Natural killer cell (primary cell): ENCODE data around the gene CDK17. TPM values are rescaled to one million over a fixed set of nuclear protein-coding genes. Genes with fewer than 3 reads are reported as not detected.
A peak's percentile ranks its signal among the peaks of the same experiment; 100 is the strongest.

ENCODE experiments used
- ATAC-seq, 3 donors: fragments of 150-1000 bp in 2 of 3; fragments of 200-7000 bp in 1 of 3; cut with Tn5 transposase; 1 replicate in 1 of 3; 2 replicates in 2 of 3; pipeline ENCODE4 v1.10.0; 2021; ENCODE audit warnings: mild to moderate bottlenecking in 2 of 3, moderate library complexity in 2 of 3
- DNase-seq, 2 donors: peaks; one replicate each; pipeline versions ENCODE4 v3.0.0 to v3.0.0-alpha.2; 2013 to 2021; ENCODE audit warnings: mixed read lengths in 1 of 2
- H3K27ac ChIP-seq: one replicate; pipeline ENCODE4 v1.5.1; 2013; ENCODE audit warnings: mild to moderate bottlenecking, low read length
- H3K27me3 ChIP-seq: one replicate; pipeline ENCODE4 v1.6.1; 2013; ENCODE audit warnings: low read length; ENCODE audit not compliant: control insufficient read depth, insufficient read depth
- H3K36me3 ChIP-seq: one replicate; pipeline ENCODE4 v1.6.1; 2013; ENCODE audit warnings: low read length; ENCODE audit not compliant: control insufficient read depth, insufficient read depth
- H3K4me1 ChIP-seq: one replicate; pipeline ENCODE4 v1.6.1; 2013; ENCODE audit warnings: low read length; ENCODE audit not compliant: control insufficient read depth, insufficient read depth
- H3K4me3 ChIP-seq: one replicate; pipeline ENCODE4 v1.5.1; 2013; ENCODE audit warnings: low read length
- H3K9me3 ChIP-seq: one replicate; pipeline ENCODE4 v1.6.1; 2013; ENCODE audit warnings: low read length; ENCODE audit not compliant: control insufficient read depth, insufficient read depth
- H3K27ac Mint-ChIP-seq, 2 donors: one replicate each; pipeline ENCODE4 v1.8.0; 2022; ENCODE audit warnings: mild to moderate bottlenecking in 2 of 2, mixed read lengths in 2 of 2, moderate library complexity in 1 of 2
- H3K27me3 Mint-ChIP-seq, 2 donors: one replicate each; pipeline ENCODE4 v1.8.0; 2022; ENCODE audit warnings: low read depth in 2 of 2, mixed read lengths in 2 of 2
- H3K36me3 Mint-ChIP-seq: one replicate; pipeline ENCODE4 v1.8.0; 2022; ENCODE audit warnings: mixed read lengths
- H3K4me1 Mint-ChIP-seq, 2 donors: one replicate each; pipeline ENCODE4 v1.8.0; 2022; ENCODE audit warnings: mixed read lengths in 2 of 2
- H3K4me3 Mint-ChIP-seq: one replicate; pipeline ENCODE4 v1.8.0; 2022; ENCODE audit warnings: mild to moderate bottlenecking, moderate library complexity, mixed read lengths
- H3K9me3 Mint-ChIP-seq, 2 donors: one replicate each; pipeline ENCODE4 v1.8.0; 2022; ENCODE audit warnings: mixed read lengths in 2 of 2
- CTCF ChIP-seq: fragments of 200-600 bp; IDR thresholded peaks from one replicate; pipeline ENCODE4 v1.8.0; 2022; ENCODE audit warnings: antibody characterized with exemption
- WGBS: methylation state at CpG from one replicate; pipeline ENCODE4 v1.1.7; 2013; ENCODE audit warnings: missing lambda C conversion rate; ENCODE audit not compliant: insufficient coverage; 5-methylcytosine and 5-hydroxymethylcytosine counted together
- intact Hi-C: fragments of 100-400 bp; cut with micrococcal nuclease; formaldehyde crosslinking; loops from one replicate; pipeline ENCODE4 v1.14.2; 2022
- total RNA-seq, 4 donors: library from RNA; stranded (reverse); fragments of 120-200 nt in 1 of 4; gene quantifications; one replicate each; pipeline versions ENCODE4 v1.2.3 to v1.2.4, GENCODE V29; 2013 to 2022

CDK17 gene
- total RNA-seq, 3 donors from 2014 or later (not counting 1 experiment from before 2014, with no cell fraction given) = 199 to 234 (median 232) TPM

- peak overlapping the region; percentile 6 for H3K4me3 Mint-ChIP-seq
- WGBS = 88% methylated on average over 3 of the region's 3 CpGs
Measured at GRCh38 chr12:96364092-96364700, 36.0 kb downstream of the CDK17 start.

GRCh38 chr12:96361074-96361473, 39.2 kb downstream of the CDK17 start:
- DNase-seq = no peak
- Mint-ChIP-seq H3K36me3 (no peaks in the 10 kb centered on the region), H3K27me3 (no peaks in the 10 kb centered on the region), H3K27ac (peak overlapping the region; percentile 54 to 81), H3K9me3 (no peaks in the 10 kb centered on the region), H3K4me3 (no peak overlapping the region), H3K4me1 (peaks cover 63 to 70% of the 10 kb centered on the region in 2 donors)
- no peak for ATAC-seq
- H3K36me3 ChIP-seq = no peaks in the 10 kb centered on the region
- TF ChIP-seq CTCF = no peak
- H3K9me3 ChIP-seq = no peaks in the 10 kb centered on the region
- H3K4me1 ChIP-seq = peaks cover 10% of the 10 kb centered on the region
- 96% methylated on average over 4 of the region's 4 CpGs for WGBS
- intact Hi-C loops = no loop called here
- H3K27me3 ChIP-seq = no peaks in the 10 kb centered on the region
- H3K27ac ChIP-seq = no peak overlapping the region
- no peak overlapping the region for H3K4me3 ChIP-seq

More at GRCh38 chr12:96364092-96364700, 36.0 kb downstream of the CDK17 start:
- peak overlapping the region; percentile 1 to 5 for H3K27ac Mint-ChIP-seq
- no peaks in the 10 kb centered on the region for H3K36me3 Mint-ChIP-seq
- H3K27me3 Mint-ChIP-seq = no peaks in the 10 kb centered on the region
- Histone ChIP-seq H3K27ac (no peak overlapping the region), H3K9me3 (no peaks in the 10 kb centered on the region), H3K36me3 (no peaks in the 10 kb centered on the region), H3K4me3 (no peak overlapping the region), H3K4me1 (peaks cover 7% of the 10 kb centered on the region), H3K27me3 (no peaks in the 10 kb centered on the region)
- intact Hi-C loops = no loop called here
- TF ChIP-seq CTCF = no peak
- ATAC-seq = no peak
- DNase-seq = no peak
- no peaks in the 10 kb centered on the region for H3K9me3 Mint-ChIP-seq
- peaks cover 69 to 72% of the 10 kb centered on the region in 2 donors for H3K4me1 Mint-ChIP-seq

GRCh38 chr12:96360550-96360949, 39.7 kb downstream of the CDK17 start:
- DNase-seq (no peak), ATAC-seq (peak in 2 of 3 donors; percentile 17 to 34)
- no peaks in the 10 kb centered on the region for H3K9me3 Mint-ChIP-seq
- peak overlapping the region; percentile 54 to 81 for H3K27ac Mint-ChIP-seq
- peaks cover 10% of the 10 kb centered on the region for H3K4me1 ChIP-seq
- H3K4me3 ChIP-seq = no peak overlapping the region
- H3K9me3 ChIP-seq = no peaks in the 10 kb centered on the region
- no peaks in the 10 kb centered on the region for H3K27me3 ChIP-seq
- H3K36me3 Mint-ChIP-seq = no peaks in the 10 kb centered on the region
- no peaks in the 10 kb centered on the region for H3K27me3 Mint-ChIP-seq
- intact Hi-C loops = no loop called here
- H3K27ac ChIP-seq = no peak overlapping the region
- no peak for TF ChIP-seq CTCF
- H3K4me3 Mint-ChIP-seq = peak overlapping the region; percentile 45
- no peaks in the 10 kb centered on the region for H3K36me3 ChIP-seq
- peaks cover 61 to 72% of the 10 kb centered on the region in 2 donors for H3K4me1 Mint-ChIP-seq
- 68% methylated on average over 1 of the region's 1 CpG for WGBS

GRCh38 chr12:96359328-96359727, 40.9 kb downstream of the CDK17 start:
- H3K27ac Mint-ChIP-seq = peak overlapping the region; percentile 18 to 54
- no peaks in the 10 kb centered on the region for H3K9me3 Mint-ChIP-seq
- no peak for TF ChIP-seq CTCF
- Histone ChIP-seq H3K4me3 (no peak overlapping the region), H3K4me1 (peaks cover 19% of the 10 kb centered on the region), H3K36me3 (no peaks in the 10 kb centered on the region), H3K27ac (no peak overlapping the region), H3K27me3 (no peaks in the 10 kb centered on the region), H3K9me3 (no peaks in the 10 kb centered on the region)
- peak in 2 of 3 donors; percentile 27 to 38 for ATAC-seq
- H3K27me3 Mint-ChIP-seq = no peaks in the 10 kb centered on the region
- no peaks in the 10 kb centered on the region for H3K36me3 Mint-ChIP-seq
- no peak for DNase-seq
- intact Hi-C loops = no loop called here
- H3K4me1 Mint-ChIP-seq = peaks cover 64 to 80% of the 10 kb centered on the region in 2 donors
- H3K4me3 Mint-ChIP-seq = peak overlapping the region; percentile 5
